H9 (cell line): ENCODE results near the gene ZNF205. TPM values are rescaled to one million over a fixed set of nuclear protein-coding genes. Genes with fewer than 3 reads are reported as not detected.

ENCODE experiments used
- DNase-seq: peaks from one replicate; pipeline ENCODE4 v3.0.0-alpha.2; 2017
- H2AFZ ChIP-seq: one replicate; pipeline ENCODE4 v1.6.1; 2013; ENCODE audit warnings: mild to moderate bottlenecking, low read length, control low read depth, moderate library complexity
- H2AK5ac ChIP-seq: 2 replicates; pipeline ENCODE4 v1.6.1; 2013; ENCODE audit warnings: low read length, control low read depth, mixed read lengths; ENCODE audit not compliant: insufficient read length
- H2BK120ac ChIP-seq: one replicate; pipeline ENCODE4 v1.6.1; 2013; ENCODE audit warnings: low read depth, mild to moderate bottlenecking, low read length, control low read depth, inconsistent platforms; ENCODE audit not compliant: poor library complexity, severe bottlenecking
- H2BK12ac ChIP-seq: 2 replicates; pipeline ENCODE4 v1.6.1; 2013; ENCODE audit warnings: low read length, control low read depth, mixed read lengths, low read depth; ENCODE audit not compliant: insufficient read length
- H2BK15ac ChIP-seq: 2 replicates; pipeline ENCODE4 v1.6.1; 2013; ENCODE audit warnings: low read depth, low read length, control low read depth
- H2BK20ac ChIP-seq: one replicate; pipeline ENCODE4 v1.6.1; 2013; ENCODE audit warnings: low read depth, mild to moderate bottlenecking, low read length, control low read depth, inconsistent platforms; ENCODE audit not compliant: poor library complexity, severe bottlenecking
- H2BK5ac ChIP-seq: 2 replicates; pipeline ENCODE4 v1.6.1; 2013; ENCODE audit warnings: low read length, control low read depth, mixed read lengths; ENCODE audit not compliant: insufficient read length
- H3K14ac ChIP-seq: 2 replicates; pipeline ENCODE4 v1.6.1; 2013; ENCODE audit warnings: low read length, control low read depth; ENCODE audit not compliant: insufficient read depth
- H3K18ac ChIP-seq: 2 replicates; pipeline ENCODE4 v1.6.1; 2013; ENCODE audit warnings: low read depth, mild to moderate bottlenecking, mixed read lengths, low read length, control low read depth; ENCODE audit not compliant: insufficient read length
- H3K23ac ChIP-seq: 2 replicates; pipeline ENCODE4 v1.6.1; 2013; ENCODE audit warnings: low read length, control low read depth, mixed read lengths, low read depth; ENCODE audit not compliant: insufficient read length
- H3K23me2 ChIP-seq: 2 replicates; pipeline ENCODE4 v1.6.1; 2013; ENCODE audit warnings: low read depth, mild to moderate bottlenecking, mixed read lengths, low read length, control low read depth; ENCODE audit not compliant: insufficient read length, poor library complexity, severe bottlenecking
- H3K27ac ChIP-seq: 2 replicates; pipeline ENCODE4 v1.5.1; 2013; ENCODE audit warnings: low read length, control low read depth, mixed read lengths, low read depth; ENCODE audit not compliant: insufficient read length
- H3K27me3 ChIP-seq: 2 replicates; pipeline ENCODE4 v1.6.1; 2013; ENCODE audit warnings: low read length, control low read depth, inconsistent platforms; ENCODE audit not compliant: insufficient read depth
- H3K4ac ChIP-seq: 2 replicates; pipeline ENCODE4 v1.6.1; 2013; ENCODE audit warnings: low read depth, mild to moderate bottlenecking, control low read depth, inconsistent platforms, low read length, moderate library complexity
- H3K4me1 ChIP-seq: 2 replicates; pipeline ENCODE4 v1.6.1; 2013; ENCODE audit warnings: low read length, control low read depth, inconsistent platforms; ENCODE audit not compliant: insufficient read depth
- H3K4me2 ChIP-seq: 2 replicates; pipeline ENCODE4 v1.6.1; 2013; ENCODE audit warnings: low read length, control low read depth, mixed read lengths; ENCODE audit not compliant: insufficient read length, insufficient read depth
- H3K56ac ChIP-seq: 2 replicates; pipeline ENCODE4 v1.6.1; 2013; ENCODE audit warnings: low read depth, mild to moderate bottlenecking, mixed read lengths, low read length, control low read depth; ENCODE audit not compliant: insufficient read length
- H3K79me1 ChIP-seq: 2 replicates; pipeline ENCODE4 v1.6.1; 2013; ENCODE audit warnings: low read depth, mild to moderate bottlenecking, moderate library complexity, low read length, control low read depth, inconsistent platforms; ENCODE audit not compliant: insufficient read depth, poor library complexity, severe bottlenecking
- H3K79me2 ChIP-seq: 2 replicates; pipeline ENCODE4 v1.6.1; 2013; ENCODE audit warnings: low read length, control low read depth, inconsistent platforms; ENCODE audit not compliant: insufficient read depth
- H3K9ac ChIP-seq: 2 replicates; pipeline ENCODE4 v1.6.1; 2013; ENCODE audit warnings: low read length, control low read depth, mixed read lengths; ENCODE audit not compliant: insufficient read length; ENCODE audit errors: extremely low read depth
- H3K9me3 ChIP-seq: one replicate; pipeline ENCODE4 v1.6.1; 2013; ENCODE audit warnings: low read depth, low read length, inconsistent platforms; ENCODE audit not compliant: control insufficient read depth
- H3T11ph ChIP-seq: one replicate; pipeline ENCODE4 v1.6.1; 2013; ENCODE audit warnings: mild to moderate bottlenecking, low read length, control low read depth, inconsistent platforms
- H4K20me1 ChIP-seq: one replicate; pipeline ENCODE4 v1.6.1; 2013; ENCODE audit not compliant: control insufficient read depth, insufficient read length, insufficient read depth
- H4K5ac ChIP-seq: 2 replicates; pipeline ENCODE4 v1.6.1; 2013; ENCODE audit warnings: low read depth, mild to moderate bottlenecking, mixed read lengths, low read length, control low read depth; ENCODE audit not compliant: insufficient read length
- H4K8ac ChIP-seq: replicated peaks from 2 replicates; pipeline ENCODE4 v1.6.1; 2013; ENCODE audit warnings: low read length, control low read depth, mixed read lengths, low read depth; ENCODE audit not compliant: insufficient read length
- H4K91ac ChIP-seq: 2 replicates; pipeline ENCODE4 v1.6.1; 2013; ENCODE audit warnings: low read depth, mild to moderate bottlenecking, moderate library complexity, mixed read lengths, low read length, control low read depth; ENCODE audit not compliant: insufficient read length
- H3K27ac Mint-ChIP-seq, 3 experiments: 2 replicates in 2 of 3; 3 replicates in 1 of 3; pipeline ENCODE4 v1.8.0; 2020 to 2021; ENCODE audit warnings: mixed read lengths in 3 of 3, mild to moderate bottlenecking in 1 of 3, moderate library complexity in 1 of 3
- H3K27me3 Mint-ChIP-seq: 2 replicates; pipeline ENCODE4 v1.8.0; 2021; ENCODE audit warnings: low read depth, mild to moderate bottlenecking, moderate library complexity, mixed read lengths
- H3K36me3 Mint-ChIP-seq, 3 experiments: 2 replicates in 2 of 3; 3 replicates in 1 of 3; pipeline ENCODE4 v1.8.0; 2020 to 2021; ENCODE audit warnings: low read depth in 3 of 3, mixed read lengths in 3 of 3; ENCODE audit not compliant: insufficient read depth in 1 of 3
- H3K4me1 Mint-ChIP-seq, 2 experiments: 2 replicates each; pipeline ENCODE4 v1.8.0; 2020; ENCODE audit warnings: mixed read lengths in 2 of 2
- H3K4me3 Mint-ChIP-seq, 2 experiments: 2 replicates in 1 of 2; 3 replicates in 1 of 2; pipeline ENCODE4 v1.8.0; 2020 to 2021; ENCODE audit warnings: mild to moderate bottlenecking in 2 of 2, mixed read lengths in 2 of 2, moderate library complexity in 1 of 2
- H3K9me3 Mint-ChIP-seq, 2 experiments: 2 replicates in 1 of 2; 3 replicates in 1 of 2; pipeline ENCODE4 v1.8.0; 2020; ENCODE audit warnings: mild to moderate bottlenecking in 2 of 2, mixed read lengths in 2 of 2, moderate library complexity in 1 of 2
- WGBS: extraction: QIAGEN DNeasy Blood & Tissue Kit; methylation state at CpG from one replicate; pipeline ENCODE4 v1.1.7; 2013; ENCODE audit warnings: missing lambda C conversion rate, low lambda C conversion rate, mixed read lengths; ENCODE audit not compliant: insufficient read length; ENCODE audit errors: extremely low coverage; 5-methylcytosine and 5-hydroxymethylcytosine counted together
- total RNA-seq: library from RNA; stranded (reverse); gene quantifications from 2 replicates; pipeline ENCODE4 v1.2.1, GENCODE V29; 2021
- TF ChIP-seq, protein P1 (sequence below): fragments of 200-600 bp; sonication (generic); conservative IDR thresholded peaks from 3 replicates; pipeline ENCODE4 v1.8.0; 2021; ENCODE audit warnings: antibody characterized with exemption, mild to moderate bottlenecking

The ZNF205 gene
- total RNA-seq, 1 experiment from 2014 or later: 16.8 TPM

GRCh38 chr16:3084491-3084890 is 27.9 kb upstream of the ZNF205 start:
- Histone ChIP-seq H3K9ac (no peak overlapping the region), H3K4ac (no peak overlapping the region), H4K5ac (no peak overlapping the region), H3K27me3 (no peaks in the 10 kb centered on the region), H2AK5ac (no peak overlapping the region), H3K79me2 (no peaks in the 10 kb centered on the region), H3K9me3 (no peaks in the 10 kb centered on the region), H2BK120ac (no peak overlapping the region), H2BK15ac (no peak overlapping the region), H3K79me1 (no peaks in the 10 kb centered on the region), H3K4me1 (no peaks in the 10 kb centered on the region), H2BK5ac (no peak overlapping the region), H4K20me1 (no peaks in the 10 kb centered on the region), H3K23ac (no peak overlapping the region), H4K8ac (no peak overlapping the region), H3T11ph (no peak overlapping the region), H3K23me2 (no peaks in the 10 kb centered on the region), H3K56ac (no peak overlapping the region), H2BK20ac (no peak overlapping the region), H4K91ac (no peak overlapping the region), H3K18ac (no peak overlapping the region), H2BK12ac (no peak overlapping the region), H2AFZ (no peak overlapping the region), H3K14ac (no peak overlapping the region), H3K4me2 (no peak overlapping the region), H3K27ac (no peak overlapping the region)
- no peak overlapping the region for H3K27ac Mint-ChIP-seq
- peaks cover 10 to 17% of the 10 kb centered on the region in 2 experiments for H3K4me1 Mint-ChIP-seq
- no CpG with 5 or more reads among the region's 1 CpG for WGBS
- TF ChIP-seq, protein P1, sequence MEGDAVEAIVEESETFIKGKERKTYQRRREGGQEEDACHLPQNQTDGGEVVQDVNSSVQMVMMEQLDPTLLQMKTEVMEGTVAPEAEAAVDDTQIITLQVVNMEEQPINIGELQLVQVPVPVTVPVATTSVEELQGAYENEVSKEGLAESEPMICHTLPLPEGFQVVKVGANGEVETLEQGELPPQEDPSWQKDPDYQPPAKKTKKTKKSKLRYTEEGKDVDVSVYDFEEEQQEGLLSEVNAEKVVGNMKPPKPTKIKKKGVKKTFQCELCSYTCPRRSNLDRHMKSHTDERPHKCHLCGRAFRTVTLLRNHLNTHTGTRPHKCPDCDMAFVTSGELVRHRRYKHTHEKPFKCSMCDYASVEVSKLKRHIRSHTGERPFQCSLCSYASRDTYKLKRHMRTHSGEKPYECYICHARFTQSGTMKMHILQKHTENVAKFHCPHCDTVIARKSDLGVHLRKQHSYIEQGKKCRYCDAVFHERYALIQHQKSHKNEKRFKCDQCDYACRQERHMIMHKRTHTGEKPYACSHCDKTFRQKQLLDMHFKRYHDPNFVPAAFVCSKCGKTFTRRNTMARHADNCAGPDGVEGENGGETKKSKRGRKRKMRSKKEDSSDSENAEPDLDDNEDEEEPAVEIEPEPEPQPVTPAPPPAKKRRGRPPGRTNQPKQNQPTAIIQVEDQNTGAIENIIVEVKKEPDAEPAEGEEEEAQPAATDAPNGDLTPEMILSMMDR: no peak
- H3K4me3 Mint-ChIP-seq: no peak overlapping the region
- peaks cover 13 to 48% (median 13%) of the 10 kb centered on the region in 3 experiments; a peak in 6 of 7 replicates for H3K36me3 Mint-ChIP-seq
- peaks cover 4% of the 10 kb centered on the region; the same call in 1 of the 2 replicates for H3K27me3 Mint-ChIP-seq
- DNase-seq: no peak
- no peaks in the 10 kb centered on the region for H3K9me3 Mint-ChIP-seq
